IMR-90 (cell line): ENCODE results near the gene BAMBI. TPM values are rescaled to one million over a fixed set of nuclear protein-coding genes. Genes with fewer than 3 reads are reported as not detected.

Experiments used
- ATAC-seq: fragments of 200-7000 bp; cut with Tn5 transposase; 2 replicates; pipeline ENCODE4 v1.9.1; 2020; ENCODE audit warnings: low read depth, mild to moderate bottlenecking, moderate library complexity
- BruUV-seq: library from RNA; stranded (reverse); fragments of 400-500 nt; replicated peaks from 2 replicates; lab custom pipeline; 2021; lab: Mats Ljungman, UMichigan
- CTCF ChIA-PET: fragments of 300-600 bp; formaldehyde crosslinking; extraction: SDS; loops from one replicate; lab custom pipeline; 2021; ENCODE audit warnings: antibody characterized with exemption; lab: Yijun Ruan, JAX
- POLR2A ChIA-PET: fragments of 300-600 bp; sonication (Branson Sonifier 250); formaldehyde crosslinking; loops from one replicate; lab custom pipeline; 2022; ENCODE audit warnings: antibody characterized with exemption; ENCODE audit not compliant: unreplicated experiment; lab: Charles Lee
- DNase-seq: peaks from one replicate; pipeline ENCODE4 v3.0.0; 2013
- H2AFZ ChIP-seq: replicated peaks from 2 replicates; pipeline ENCODE3; 2013; ENCODE audit warnings: low read length, mild to moderate bottlenecking; ENCODE audit not compliant: poor library complexity
- H2AK5ac ChIP-seq: 2 replicates; pipeline ENCODE4 v1.6.1; 2013; ENCODE audit warnings: low read depth, low read length, inconsistent platforms
- H2AK9ac ChIP-seq: replicated peaks from 2 replicates; pipeline ENCODE3; 2013; ENCODE audit warnings: mild to moderate bottlenecking, low read depth, low read length, moderate library complexity; ENCODE audit not compliant: poor library complexity
- H2BK120ac ChIP-seq: 2 replicates; pipeline ENCODE4 v1.6.1; 2013; ENCODE audit warnings: low read depth, low read length, inconsistent platforms
- H2BK15ac ChIP-seq: 3 replicates; pipeline ENCODE4 v1.6.1; 2013; ENCODE audit warnings: low read depth, low read length, inconsistent platforms
- H2BK20ac ChIP-seq: 2 replicates; pipeline ENCODE4 v1.6.1; 2013; ENCODE audit warnings: low read depth, mild to moderate bottlenecking, inconsistent platforms, low read length, moderate library complexity
- H2BK5ac ChIP-seq: 2 replicates; pipeline ENCODE4 v1.6.1; 2013; ENCODE audit warnings: mild to moderate bottlenecking, low read depth, low read length, inconsistent platforms; ENCODE audit not compliant: poor library complexity, severe bottlenecking
- H3K14ac ChIP-seq: replicated peaks from 2 replicates; pipeline ENCODE4 v1.6.1; 2013; ENCODE audit warnings: low read depth, low read length, inconsistent platforms
- H3K18ac ChIP-seq: 2 replicates; pipeline ENCODE4 v1.6.1; 2013; ENCODE audit warnings: low read depth, low read length, control low read depth
- H3K23ac ChIP-seq: 2 replicates; pipeline ENCODE4 v1.6.1; 2013; ENCODE audit warnings: low read depth, low read length, inconsistent platforms
- H3K27ac ChIP-seq: 2 replicates; pipeline ENCODE4 v1.5.1; 2013; ENCODE audit warnings: mild to moderate bottlenecking, control low read depth, low read length; ENCODE audit not compliant: insufficient read depth
- H3K27me3 ChIP-seq: 2 replicates; pipeline ENCODE4 v1.6.1; 2013; ENCODE audit warnings: low read length; ENCODE audit not compliant: control insufficient read depth, insufficient read depth
- H3K36me3 ChIP-seq: 2 replicates; pipeline ENCODE4 v1.6.1; 2013; ENCODE audit warnings: low read length, mixed read lengths; ENCODE audit not compliant: control insufficient read depth, insufficient read depth
- H3K4ac ChIP-seq: 2 replicates; pipeline ENCODE4 v1.6.1; 2013; ENCODE audit warnings: low read depth, low read length, inconsistent platforms
- H3K4me1 ChIP-seq: 2 replicates; pipeline ENCODE4 v1.6.1; 2013; ENCODE audit warnings: low read length, mixed read lengths; ENCODE audit not compliant: control insufficient read depth, insufficient read depth
- H3K4me2 ChIP-seq: 2 replicates; pipeline ENCODE4 v1.6.1; 2013; ENCODE audit warnings: low read depth, mild to moderate bottlenecking, control low read depth, low read length, moderate library complexity
- H3K4me3 ChIP-seq: 2 replicates; pipeline ENCODE4 v1.5.1; 2013; ENCODE audit warnings: low read depth, mild to moderate bottlenecking, control low read depth, low read length, moderate library complexity; ENCODE audit not compliant: insufficient read depth
- H3K56ac ChIP-seq: 2 replicates; pipeline ENCODE4 v1.6.1; 2013; ENCODE audit warnings: low read length, inconsistent platforms; ENCODE audit not compliant: insufficient read depth; ENCODE audit errors: extremely low read depth
- H3K79me1 ChIP-seq, 2 experiments: 2 replicates each; pipeline ENCODE4 v1.6.1; 2013; ENCODE audit warnings: low read length in 2 of 2, inconsistent platforms in 1 of 2, low read depth in 1 of 2
- H3K9ac ChIP-seq: 2 replicates; pipeline ENCODE4 v1.6.1; 2013; ENCODE audit warnings: low read depth, low read length, control low read depth
- H3K9me1 ChIP-seq: 2 replicates; pipeline ENCODE4 v1.6.1; 2013; ENCODE audit warnings: low read length, inconsistent platforms; ENCODE audit not compliant: insufficient read depth
- H3K9me3 ChIP-seq: 2 replicates; pipeline ENCODE4 v1.6.1; 2013; ENCODE audit warnings: low read length; ENCODE audit not compliant: control insufficient read depth, insufficient read depth
- H4K20me1 ChIP-seq: 2 replicates; pipeline ENCODE4 v1.6.1; 2013; ENCODE audit warnings: low read length, inconsistent platforms; ENCODE audit not compliant: insufficient read depth
- H4K5ac ChIP-seq: 2 replicates; pipeline ENCODE4 v1.6.1; 2013; ENCODE audit warnings: mild to moderate bottlenecking, low read depth, low read length, control low read depth
- H4K8ac ChIP-seq, 2 experiments: 2 replicates each; pipeline ENCODE4 v1.6.1; 2013; ENCODE audit warnings: low read depth in 2 of 2, low read length in 2 of 2, control low read depth in 1 of 2, inconsistent platforms in 1 of 2
- H4K91ac ChIP-seq: 2 replicates; pipeline ENCODE4 v1.6.1; 2013; ENCODE audit warnings: low read depth, low read length, inconsistent platforms; ENCODE audit not compliant: insufficient read depth
- BHLHE40 ChIP-seq: fragments of 150-350 bp; IDR thresholded peaks from 2 replicates; pipeline ENCODE4 v1.6.1; 2016; ENCODE audit warnings: mild to moderate bottlenecking, low read depth, low read length
- CEBPB ChIP-seq: IDR thresholded peaks from 2 replicates; pipeline ENCODE4 v1.6.1; 2012; ENCODE audit warnings: low read depth, low read length, improper control_type of control experiment
- CHD1 ChIP-seq: IDR thresholded peaks from 2 replicates; pipeline ENCODE4 v1.6.1; 2012; ENCODE audit warnings: low read depth, low read length, improper control_type of control experiment
- CTCF ChIP-seq: conservative IDR thresholded peaks from 2 replicates; pipeline ENCODE4 v1.5.1; 2012; ENCODE audit warnings: mild to moderate bottlenecking, low read depth, low read length, improper control_type of control experiment
- ELK1 ChIP-seq: fragments of 150-350 bp; IDR thresholded peaks from 2 replicates; pipeline ENCODE4 v1.6.1; 2016; ENCODE audit warnings: low read depth, mild to moderate bottlenecking, low read length, moderate library complexity, borderline replicate concordance
- MAFK ChIP-seq: IDR thresholded peaks from 2 replicates; pipeline ENCODE4 v1.6.1; 2012; ENCODE audit warnings: low read depth, low read length, improper control_type of control experiment
- MXI1 ChIP-seq: IDR thresholded peaks from 2 replicates; pipeline ENCODE4 v1.6.1; 2012; ENCODE audit warnings: low read depth, mild to moderate bottlenecking, low read length, moderate library complexity, borderline replicate concordance
- NFE2L2 ChIP-seq: fragments of 150-350 bp; IDR thresholded peaks from 2 replicates; pipeline ENCODE4 v1.6.1; 2016; ENCODE audit warnings: low read depth, mild to moderate bottlenecking, low read length
- POLR2A ChIP-seq: IDR thresholded peaks from 2 replicates; pipeline ENCODE4 v1.6.1; 2012; ENCODE audit warnings: mild to moderate bottlenecking, low read depth, low read length
- RAD21 ChIP-seq: IDR thresholded peaks from 2 replicates; pipeline ENCODE4 v1.6.1; 2012; ENCODE audit warnings: low read length, improper control_type of control experiment
- RCOR1 ChIP-seq: IDR thresholded peaks from 2 replicates; pipeline ENCODE4 v1.6.1; 2012; ENCODE audit warnings: mild to moderate bottlenecking, low read length, improper control_type of control experiment; ENCODE audit not compliant: insufficient replicate concordance
- RFX5 ChIP-seq: IDR thresholded peaks from 2 replicates; pipeline ENCODE4 v1.8.0; 2012; ENCODE audit warnings: low read depth, mild to moderate bottlenecking, low read length, moderate library complexity
- SMC3 ChIP-seq: fragments of 150-350 bp; IDR thresholded peaks from 2 replicates; pipeline ENCODE4 v1.6.1; 2016; ENCODE audit warnings: low read depth, mild to moderate bottlenecking, antibody characterized with exemption, low read length, moderate library complexity
- USF2 ChIP-seq: fragments of 150-350 bp; IDR thresholded peaks from 2 replicates; pipeline ENCODE4 v1.6.1; 2017; ENCODE audit warnings: mild to moderate bottlenecking, antibody characterized with exemption, low read length, low read depth
- WGBS, 2 experiments: methylation state at CpG; one replicate each; pipeline versions ENCODE4 v1.1.5 to v1.1.7; 2013; ENCODE audit warnings: missing lambda C conversion rate in 2 of 2; ENCODE audit not compliant: insufficient read length in 1 of 2; ENCODE audit errors: extremely low coverage in 2 of 2; 5-methylcytosine and 5-hydroxymethylcytosine counted together
- dilution Hi-C: fragments of 300-500 bp; cut with HindIII; formaldehyde crosslinking; loops from one replicate; pipeline ENCODE4 v1.14.3; 2018; ENCODE audit warnings: low sequenced_read_pairs; ENCODE audit not compliant: unreplicated experiment
- in situ Hi-C: fragments of 300-500 bp; cut with MboI; formaldehyde crosslinking; loops from 3 replicates; pipeline ENCODE4 v1.14.3; 2019; ENCODE audit warnings: low sequenced_read_pairs, inconsistent platforms, mixed read lengths
- intact Hi-C: fragments of 100-400 bp; cut with micrococcal nuclease; formaldehyde crosslinking; loops from 2 replicates; pipeline ENCODE4 v1.10.0; 2022
- polyA plus RNA-seq, 3 experiments: library from polyadenylated mRNA; depleted of rRNA; stranded (reverse); fragments of >200 nt; gene quantifications; 2 replicates each; pipeline ENCODE4 v1.2.3, GENCODE V29; 2012; ENCODE audit warnings: low replicate concordance in 1 of 3
- total RNA-seq: library from RNA; depleted of rRNA; stranded (reverse); fragments of >200 nt; gene quantifications from 2 replicates; pipeline ENCODE4 v1.2.3, GENCODE V29; 2012

Gene BAMBI
- total and polyA plus RNA-seq, 2 of the 4 experiments (the other 2 are of a cell fraction): 14.4 to 19.4 TPM

- no peaks in the 10 kb centered on the region for H3K4me1 ChIP-seq
- dilution Hi-C loops: no loop called here
- ATAC-seq (no peak), DNase-seq (no peak)
- POLR2A ChIA-PET: no interaction called here
- TF ChIP-seq CEBPB (no peak), RCOR1 (no peak), CTCF (no peak), SMC3 (no peak), RAD21 (no peak), NFE2L2 (no peak), RFX5 (no peak), ELK1 (no peak), BHLHE40 (no peak), MXI1 (no peak), MAFK (no peak), USF2 (no peak), POLR2A (no peak), CHD1 (no peak)
- H3K79me1 ChIP-seq: no peaks in the 10 kb centered on the region
- no TSS peak for BruUV-seq
- H3K14ac ChIP-seq: no peak overlapping the region
- H2AK5ac ChIP-seq: no peak overlapping the region
- H3K9me1 ChIP-seq: no peaks in the 10 kb centered on the region
- H3K27me3 ChIP-seq: peaks cover 6% of the 10 kb centered on the region
- no peak overlapping the region for H3K4me3 ChIP-seq
- CTCF ChIA-PET: no interaction called here
- H2BK15ac ChIP-seq: no peak overlapping the region
- WGBS, 2 experiments: no CpG with 5 or more reads among the region's 2 CpGs
- H4K8ac ChIP-seq: no peak overlapping the region
- no peak overlapping the region for H3K18ac ChIP-seq
- no peak overlapping the region for H3K4ac ChIP-seq
- H2AFZ ChIP-seq: no peak overlapping the region
- H3K4me2 ChIP-seq: no peak overlapping the region
- no peak overlapping the region for H3K27ac ChIP-seq
- H3K36me3 ChIP-seq: no peaks in the 10 kb centered on the region
- H4K20me1 ChIP-seq: no peaks in the 10 kb centered on the region
- H4K5ac ChIP-seq: no peak overlapping the region
- no peak overlapping the region for H2BK20ac ChIP-seq
- no peak overlapping the region for H4K91ac ChIP-seq
- in situ Hi-C loops: no loop called here
- H3K23ac ChIP-seq: no peak overlapping the region
- no peak overlapping the region for H2BK5ac ChIP-seq
- H3K9ac ChIP-seq: no peak overlapping the region
- no peak overlapping the region for H2BK120ac ChIP-seq
- intact Hi-C loops: no loop called here
- no peak overlapping the region for H2AK9ac ChIP-seq
- 0 out of 2 replicates have a peak, but pooled peaks cover 2% of the 10 kb centered on the region for H3K9me3 ChIP-seq
- no peak overlapping the region for H3K56ac ChIP-seq
These were observed 25.2 kb upstream of the BAMBI start for GRCh38 chr10:28652106-28652505.
